Measurements from ENCODE around the gene CLEC16A.

Gene CLEC16A

GRCh38 chr16:11138022-11138768 lies 193.8 kb downstream of the CLEC16A start:
- DNase-seq, result no peak
- TF ChIP-seq POLR2A (IDR thresholded peaks at IDR 0.05; ENCODE audit: low read length), result no peak

GRCh38 chr16:11138769-11139325 lies 194.5 kb downstream of the CLEC16A start:
- no peak for TF ChIP-seq POLR2A (IDR thresholded peaks at IDR 0.05; ENCODE audit: low read length)
- no peak for TF ChIP-seq GATA1 (IDR thresholded peaks at IDR 0.05; ENCODE audit: low read depth, low read length)
- DNase-seq, result no peak

DNA sequence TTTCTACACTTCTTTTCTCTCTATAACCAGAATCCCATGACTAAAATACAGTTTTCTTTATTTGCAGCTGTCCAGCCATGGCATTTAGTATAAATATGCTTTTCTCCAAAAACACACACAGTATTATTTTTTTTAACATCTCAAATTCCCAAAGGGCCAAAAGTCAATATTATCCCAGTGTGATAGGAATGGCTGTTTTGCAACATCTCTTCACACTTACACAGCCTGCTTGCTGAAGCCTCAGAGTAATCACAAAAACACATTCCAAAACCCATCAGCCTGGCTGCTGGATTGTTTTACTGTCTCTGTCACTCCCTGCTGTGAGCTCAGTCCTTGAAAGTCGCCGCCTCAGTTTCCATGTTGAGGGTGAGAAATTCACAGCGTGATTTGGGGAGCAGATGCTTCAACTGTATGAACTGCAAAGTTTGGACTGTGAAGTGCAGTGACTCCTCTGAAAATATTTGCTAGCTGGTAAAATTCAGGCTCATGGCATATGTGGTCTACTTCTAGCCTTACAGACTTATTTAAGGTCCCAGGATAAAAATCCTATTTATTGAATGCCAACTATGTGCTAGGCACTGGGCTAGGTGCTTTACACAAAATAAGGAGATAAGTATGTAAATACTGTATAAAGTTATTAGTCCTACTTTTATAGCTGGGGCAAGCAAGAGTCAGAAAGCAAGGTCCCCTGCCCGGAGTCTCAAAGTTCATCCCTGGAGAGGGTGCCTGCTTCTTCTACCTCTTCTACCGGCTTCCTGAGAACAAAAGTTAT lies 195.1 kb downstream of the CLEC16A start:
- no peak for DNase-seq
- TF ChIP-seq POLR2A (IDR thresholded peaks at IDR 0.05; ENCODE audit: low read length) (no peak), GATA1 (IDR thresholded peaks at IDR 0.05; ENCODE audit: low read depth, low read length) (no peak)

DNA sequence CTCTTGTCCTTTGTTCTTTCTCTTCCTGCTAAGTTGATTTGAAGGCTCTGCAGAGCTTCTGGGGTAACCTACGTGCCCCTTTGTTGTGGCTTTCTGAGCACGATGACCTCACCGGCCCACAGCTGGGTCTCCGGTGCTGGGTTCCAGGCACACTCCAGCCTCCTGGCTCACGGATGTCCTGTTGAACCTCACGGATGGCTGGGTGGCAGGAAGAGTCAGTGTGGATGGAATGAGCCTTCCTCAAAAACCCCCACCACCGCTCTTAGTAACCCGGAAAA lies 195.7 kb downstream of the CLEC16A start:
- DNase-seq, result no peak
- TF ChIP-seq GATA1 (IDR thresholded peaks at IDR 0.05; ENCODE audit: low read depth, low read length) (no peak), POLR2A (IDR thresholded peaks at IDR 0.05; ENCODE audit: low read length) (no peak)

GRCh38 chr16:11140466-11140865 lies 196.1 kb downstream of the CLEC16A start:
- no peak for DNase-seq
- no peak for TF ChIP-seq POLR2A (IDR thresholded peaks at IDR 0.05; ENCODE audit: low read length)
- no peak for TF ChIP-seq GATA1 (IDR thresholded peaks at IDR 0.05; ENCODE audit: low read depth, low read length)

DNA sequence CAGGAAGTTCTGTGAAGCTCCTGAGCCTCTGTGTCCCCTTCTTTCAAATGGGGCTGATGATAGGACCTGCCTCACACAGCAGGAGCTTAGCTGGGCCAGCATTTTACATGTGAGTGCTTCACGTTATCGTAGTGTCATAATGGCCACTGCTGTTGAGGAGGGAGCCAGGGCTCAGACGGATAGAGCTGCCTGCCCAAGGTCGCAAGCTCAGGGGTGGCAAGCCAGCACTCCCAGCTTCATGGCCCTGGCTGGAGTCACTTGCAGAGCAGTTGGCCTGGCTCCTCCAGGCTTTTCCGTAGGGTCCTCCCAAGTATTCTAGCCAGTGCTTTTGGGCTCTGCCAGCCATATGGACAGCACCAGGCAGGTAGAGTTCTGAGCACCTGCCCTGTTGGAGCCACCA lies 196.5 kb downstream of the CLEC16A start:
- DNase-seq, result no peak
- TF ChIP-seq GATA1 (IDR thresholded peaks at IDR 0.05; ENCODE audit: low read depth, low read length) (no peak), POLR2A (IDR thresholded peaks at IDR 0.05; ENCODE audit: low read length) (no peak)

- TF ChIP-seq GATA1 (IDR thresholded peaks at IDR 0.05; ENCODE audit: low read depth, low read length) (no peak), POLR2A (IDR thresholded peaks at IDR 0.05; ENCODE audit: low read length) (no peak)
- no peak for DNase-seq
These were observed 197.3 kb downstream of the CLEC16A start for GRCh38 chr16:11141409-11142260.

DNA sequence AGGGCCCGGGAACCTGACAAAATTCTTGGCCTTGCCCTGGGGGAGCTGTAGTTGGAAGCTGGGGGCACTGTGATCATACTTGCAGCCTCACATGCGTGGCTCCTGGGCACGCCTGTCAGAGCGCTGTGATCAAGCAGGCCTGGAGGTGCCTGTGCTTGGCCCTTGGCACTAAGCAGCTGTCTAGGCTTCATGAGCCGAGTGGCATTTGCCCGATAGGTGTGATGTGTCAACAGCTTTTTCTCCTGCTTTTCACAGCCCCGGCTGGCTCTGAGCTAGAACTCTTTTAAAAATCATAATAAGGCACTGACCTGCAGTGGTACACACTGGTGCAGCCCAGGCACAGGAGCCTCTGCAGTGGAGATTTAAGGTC lies 197.9 kb downstream of the CLEC16A start:
- TF ChIP-seq GATA1 (IDR thresholded peaks at IDR 0.05; ENCODE audit: low read depth, low read length), result no peak
- no peak for TF ChIP-seq POLR2A (IDR thresholded peaks at IDR 0.05; ENCODE audit: low read length)
- no peak for DNase-seq

DNA sequence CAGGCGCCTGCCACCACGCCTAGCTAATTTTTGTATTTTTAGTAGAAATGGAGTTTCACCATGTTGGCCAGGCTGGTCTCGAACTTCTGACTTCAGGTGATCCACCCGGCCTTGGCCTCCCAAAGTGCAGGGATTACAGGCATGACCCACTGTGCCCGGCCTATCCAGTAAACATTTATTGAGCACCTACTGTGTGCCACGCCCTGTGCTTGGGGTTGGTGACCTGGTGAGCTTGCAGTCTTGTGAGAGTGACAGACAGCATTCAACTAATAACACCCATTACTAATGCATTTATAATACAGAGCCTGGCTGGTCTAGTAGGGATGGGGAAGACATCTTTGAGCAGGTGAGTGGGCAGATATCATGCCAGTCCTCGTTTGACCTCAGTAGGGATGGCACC lies 198.6 kb downstream of the CLEC16A start:
- DNase-seq, result no peak
- TF ChIP-seq POLR2A (IDR thresholded peaks at IDR 0.05; ENCODE audit: low read length) (no peak), GATA1 (IDR thresholded peaks at IDR 0.05; ENCODE audit: low read depth, low read length) (no peak)

DNA sequence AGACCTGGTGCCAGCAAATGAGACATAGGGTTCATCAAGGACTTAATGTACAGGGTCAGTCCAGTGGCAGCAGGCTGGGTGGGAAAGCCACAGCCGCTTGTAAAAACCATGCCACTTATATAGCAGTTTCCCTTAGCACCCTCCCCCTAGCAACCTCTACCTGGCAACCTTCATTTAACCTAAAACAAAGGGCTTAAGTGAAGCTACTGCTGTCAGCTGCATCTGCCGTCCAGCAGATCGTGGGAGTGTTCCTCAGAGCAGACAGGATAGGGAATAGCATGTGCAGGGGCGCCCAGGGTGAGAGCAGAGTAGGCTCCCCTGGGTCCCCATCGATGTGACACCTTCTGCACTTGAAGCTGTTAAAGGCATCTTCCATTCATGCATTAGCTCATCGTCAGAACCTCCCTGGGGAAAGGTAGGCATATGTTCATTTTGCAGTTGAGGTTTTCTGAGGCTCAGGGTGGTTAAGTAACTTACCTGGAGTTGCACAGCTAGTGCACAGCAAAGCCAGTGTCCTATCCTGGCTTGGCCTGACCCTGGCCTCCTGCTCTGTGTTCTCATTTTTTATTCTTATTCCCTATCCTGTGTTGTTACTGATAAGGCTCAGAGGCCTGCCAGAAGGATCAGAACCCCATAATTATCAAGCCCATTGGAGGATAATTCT lies 199.1 kb downstream of the CLEC16A start:
- no peak for TF ChIP-seq POLR2A (IDR thresholded peaks at IDR 0.05; ENCODE audit: low read length)
- no peak for TF ChIP-seq GATA1 (IDR thresholded peaks at IDR 0.05; ENCODE audit: low read depth, low read length)
- peak in 1 of 2 experiments; percentile 18 for DNase-seq

GRCh38 chr16:11144122-11144521 lies 199.8 kb downstream of the CLEC16A start:
- TF ChIP-seq GATA1 (IDR thresholded peaks at IDR 0.05; ENCODE audit: low read depth, low read length) (no peak), POLR2A (IDR thresholded peaks at IDR 0.05; ENCODE audit: low read length) (no peak)
- no peak for DNase-seq

- TF ChIP-seq GATA1 (IDR thresholded peaks at IDR 0.05; ENCODE audit: low read depth, low read length) (no peak), POLR2A (IDR thresholded peaks at IDR 0.05; ENCODE audit: low read length) (no peak)
These were observed 200.9 kb downstream of the CLEC16A start for GRCh38 chr16:11145173-11145818.

GRCh38 chr16:11145819-11146211 lies 201.5 kb downstream of the CLEC16A start:
- TF ChIP-seq GATA1 (IDR thresholded peaks at IDR 0.05; ENCODE audit: low read depth, low read length) (no peak), POLR2A (IDR thresholded peaks at IDR 0.05; ENCODE audit: low read length) (no peak)
- no peak for DNase-seq

More at GRCh38 chr16:11145173-11145818, 200.9 kb downstream of the CLEC16A start:
- no peak for DNase-seq
